Measurements from ENCODE around the gene DCDC2. TPM values are rescaled to one million over a fixed set of nuclear protein-coding genes. Genes with fewer than 3 reads are reported as not detected.
"Not testable (repeated sequence)": the region's sequence is repeated elsewhere in the genome, so short reads cannot be mapped to it uniquely, and the experiment has no call there.

Gene DCDC2
- total and polyA plus RNA-seq, 2 donors (not counting 3 experiments of a cell fraction or from before 2014, with no cell fraction given), result not detected

DNA sequence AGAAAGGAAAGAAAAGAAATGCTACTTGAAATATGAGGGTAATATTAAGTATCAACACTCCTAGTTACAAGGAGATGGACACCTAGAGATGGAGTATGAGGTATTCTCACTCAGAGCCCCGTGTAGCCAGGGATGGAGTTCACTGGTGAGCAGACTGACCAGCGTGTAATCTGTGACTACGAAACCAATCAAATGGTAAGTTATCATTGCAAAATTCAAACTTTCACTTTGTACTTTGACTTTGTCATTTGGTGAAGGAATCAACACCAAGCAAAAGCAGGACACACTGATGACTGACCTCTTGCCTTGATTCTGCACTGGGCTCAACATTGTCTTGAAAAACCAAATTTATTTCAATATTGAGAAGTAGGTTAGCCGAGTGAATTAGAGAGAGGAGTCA is 51.8 kb downstream of the DCDC2 start:
- dilution Hi-C loops (cut with MboI; ENCODE audit: extremely low pct_ligation_motif_present, low sequenced_read_pairs), result no loop called here
- no peaks in the 10 kb centered on the region for H3K79me2 ChIP-seq (ENCODE audit: control insufficient read depth, insufficient read depth, low read length)
- no peak overlapping the region for H3K27ac ChIP-seq (ENCODE audit: insufficient read depth, low read depth, low read length)
- no peaks in the 10 kb centered on the region for H3K27me3 ChIP-seq (ENCODE audit: control insufficient read depth in 2 of 2, insufficient read depth in 2 of 2, low read length in 2 of 2)
- H3K9ac ChIP-seq (replicated peaks; ENCODE audit: extremely low read depth, insufficient read depth, low read length), result no peak overlapping the region
- H3K9me3 ChIP-seq (replicated peaks; ENCODE audit: control insufficient read depth, insufficient read depth, low read length), result no peaks in the 10 kb centered on the region
- H3K4me3 ChIP-seq (replicated peaks in 1 of 3; ENCODE audit: insufficient read depth in 1 of 3, low read depth in 1 of 3, low read length in 3 of 3), result no peak overlapping the region
- H3K4me2 ChIP-seq (ENCODE audit: insufficient read depth, low read length), result no peak overlapping the region
- no peak overlapping the region for H2AFZ ChIP-seq (ENCODE audit: low read depth, low read length)
- ChIA-PET POLR2A (no interaction called here), CTCF (no interaction called here)
- H4K20me1 ChIP-seq (replicated peaks; ENCODE audit: control insufficient read depth, extremely low read depth, insufficient read depth, low read length), result no peaks in the 10 kb centered on the region
- intact Hi-C loops (cut with micrococcal nuclease), result no loop called here
- no peaks in the 10 kb centered on the region for H3K4me1 ChIP-seq (ENCODE audit: control insufficient read depth, extremely low read depth, insufficient read depth, low read length)
- no peaks in the 10 kb centered on the region for H3K36me3 ChIP-seq (ENCODE audit: control insufficient read depth in 2 of 2, extremely low read depth in 1 of 2, insufficient read depth in 2 of 2, low read length in 2 of 2)
- no peaks in the 10 kb centered on the region for H3K9me1 ChIP-seq (replicated peaks; ENCODE audit: control insufficient read depth, extremely low read depth, insufficient read depth, low read length)
- no peak for FAIRE-seq
- DNase-seq (ENCODE audit: low read depth, low spot score), result no peak
- BruUV-seq (replicated peaks), result no TSS peak
- no peak for TF ChIP-seq MYC (IDR thresholded peaks at IDR 0.05; ENCODE audit: low read depth, low read length)

DNA sequence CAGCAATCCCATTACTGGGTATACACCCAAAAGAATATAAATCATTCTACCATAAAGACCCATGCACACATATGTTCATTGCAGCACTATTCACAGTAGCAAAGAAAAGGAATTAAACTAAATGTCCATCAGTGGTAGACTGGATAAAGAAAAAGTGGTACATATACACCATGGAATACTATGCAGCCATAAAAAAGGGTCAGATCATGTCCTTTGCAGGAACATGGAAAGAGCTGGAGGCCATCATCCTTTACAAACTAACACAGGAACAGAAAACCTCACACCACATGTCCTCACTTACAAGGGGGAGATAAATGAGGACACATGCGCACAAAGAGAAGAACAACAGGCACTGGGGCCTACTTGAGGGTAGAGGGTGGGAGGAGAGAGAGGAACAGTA is 60.9 kb downstream of the DCDC2 start:
- H3K9ac ChIP-seq (replicated peaks; ENCODE audit: extremely low read depth, insufficient read depth, low read length), result no peak overlapping the region
- dilution Hi-C loops (cut with MboI; ENCODE audit: extremely low pct_ligation_motif_present, low sequenced_read_pairs), result no loop called here
- H3K27me3 ChIP-seq (ENCODE audit: control insufficient read depth in 2 of 2, insufficient read depth in 2 of 2, low read length in 2 of 2), result no peaks in the 10 kb centered on the region
- no TSS peak for BruUV-seq (replicated peaks)
- no peaks in the 10 kb centered on the region for H3K9me1 ChIP-seq (replicated peaks; ENCODE audit: control insufficient read depth, extremely low read depth, insufficient read depth, low read length)
- no peak overlapping the region for H3K4me2 ChIP-seq (ENCODE audit: insufficient read depth, low read length)
- TF ChIP-seq GATA2 (IDR thresholded peaks at IDR 0.05; ENCODE audit: insufficient read depth, insufficient read length, low read depth, low read length), result no peak
- no peak for TF ChIP-seq JUN (IDR thresholded peaks at IDR 0.05; ENCODE audit: borderline replicate concordance, insufficient read depth, insufficient read length, low read depth)
- no peak for TF ChIP-seq FOS (IDR thresholded peaks at IDR 0.05; ENCODE audit: borderline replicate concordance, insufficient read depth, low read length)
- TF ChIP-seq EZH2 (IDR thresholded peaks at IDR 0.05; ENCODE audit: borderline replicate concordance, low read depth, low read length, severe bottlenecking), result no peak
- TF ChIP-seq, protein P1, sequence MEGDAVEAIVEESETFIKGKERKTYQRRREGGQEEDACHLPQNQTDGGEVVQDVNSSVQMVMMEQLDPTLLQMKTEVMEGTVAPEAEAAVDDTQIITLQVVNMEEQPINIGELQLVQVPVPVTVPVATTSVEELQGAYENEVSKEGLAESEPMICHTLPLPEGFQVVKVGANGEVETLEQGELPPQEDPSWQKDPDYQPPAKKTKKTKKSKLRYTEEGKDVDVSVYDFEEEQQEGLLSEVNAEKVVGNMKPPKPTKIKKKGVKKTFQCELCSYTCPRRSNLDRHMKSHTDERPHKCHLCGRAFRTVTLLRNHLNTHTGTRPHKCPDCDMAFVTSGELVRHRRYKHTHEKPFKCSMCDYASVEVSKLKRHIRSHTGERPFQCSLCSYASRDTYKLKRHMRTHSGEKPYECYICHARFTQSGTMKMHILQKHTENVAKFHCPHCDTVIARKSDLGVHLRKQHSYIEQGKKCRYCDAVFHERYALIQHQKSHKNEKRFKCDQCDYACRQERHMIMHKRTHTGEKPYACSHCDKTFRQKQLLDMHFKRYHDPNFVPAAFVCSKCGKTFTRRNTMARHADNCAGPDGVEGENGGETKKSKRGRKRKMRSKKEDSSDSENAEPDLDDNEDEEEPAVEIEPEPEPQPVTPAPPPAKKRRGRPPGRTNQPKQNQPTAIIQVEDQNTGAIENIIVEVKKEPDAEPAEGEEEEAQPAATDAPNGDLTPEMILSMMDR (IDR thresholded peaks at IDR 0.05; ENCODE audit: extremely low read depth in 1 of 2, insufficient read depth in 1 of 2, low read depth in 1 of 2, low read length in 2 of 2), result no peak
- intact Hi-C loops (cut with micrococcal nuclease), result no loop called here
- H3K9me3 ChIP-seq (replicated peaks; ENCODE audit: control insufficient read depth, insufficient read depth, low read length), result no peaks in the 10 kb centered on the region
- H2AFZ ChIP-seq (ENCODE audit: low read depth, low read length), result no peak overlapping the region
- H3K4me1 ChIP-seq (ENCODE audit: control insufficient read depth, extremely low read depth, insufficient read depth, low read length), result no peaks in the 10 kb centered on the region
- H3K27ac ChIP-seq (ENCODE audit: insufficient read depth, low read depth, low read length), result no peak overlapping the region
- DNase-seq (ENCODE audit: low read depth, low spot score) (no peak), FAIRE-seq (no peak)
- H3K79me2 ChIP-seq (ENCODE audit: control insufficient read depth, insufficient read depth, low read length), result no peaks in the 10 kb centered on the region
- CTCF ChIA-PET, result no interaction called here
- POLR2A ChIA-PET, result no interaction called here
- no peaks in the 10 kb centered on the region for H4K20me1 ChIP-seq (replicated peaks; ENCODE audit: control insufficient read depth, extremely low read depth, insufficient read depth, low read length)
- H3K4me3 ChIP-seq (replicated peaks in 1 of 3; ENCODE audit: insufficient read depth in 1 of 3, low read depth in 1 of 3, low read length in 3 of 3), result no peak overlapping the region
- no peaks in the 10 kb centered on the region for H3K36me3 ChIP-seq (ENCODE audit: control insufficient read depth in 2 of 2, extremely low read depth in 1 of 2, insufficient read depth in 2 of 2, low read length in 2 of 2)

DNA sequence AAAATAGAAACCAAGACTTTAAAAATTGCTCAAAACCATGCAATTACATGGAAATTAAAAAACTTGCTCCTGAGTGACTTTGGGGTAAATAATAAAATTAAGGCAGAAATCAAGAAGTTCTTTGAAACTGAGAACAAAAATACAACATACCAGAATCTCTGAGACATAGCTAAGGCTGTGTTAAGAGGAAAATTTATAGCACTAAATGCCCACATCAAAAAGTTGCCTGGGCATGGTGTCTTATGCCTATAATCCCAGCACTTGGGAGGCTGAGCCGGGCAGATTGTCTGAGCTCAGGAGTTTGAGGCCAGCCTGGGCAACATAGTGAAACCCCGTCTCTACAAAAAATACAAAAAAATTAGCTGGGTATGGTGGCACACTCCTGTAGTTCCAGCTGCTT is 64.0 kb downstream of the DCDC2 start:
- H3K4me3 ChIP-seq (replicated peaks in 1 of 3; ENCODE audit: insufficient read depth in 1 of 3, low read depth in 1 of 3, low read length in 3 of 3); H3K4me2 ChIP-seq (ENCODE audit: insufficient read depth, low read length); FAIRE-seq; POLR2A ChIA-PET; dilution Hi-C loops (cut with MboI; ENCODE audit: extremely low pct_ligation_motif_present, low sequenced_read_pairs); H3K27me3 ChIP-seq (ENCODE audit: control insufficient read depth in 2 of 2, insufficient read depth in 2 of 2, low read length in 2 of 2); H3K27ac ChIP-seq (ENCODE audit: insufficient read depth, low read depth, low read length); BruUV-seq (replicated peaks); H3K9me3 ChIP-seq (replicated peaks; ENCODE audit: control insufficient read depth, insufficient read depth, low read length); H3K79me2 ChIP-seq (ENCODE audit: control insufficient read depth, insufficient read depth, low read length); H3K36me3 ChIP-seq (ENCODE audit: control insufficient read depth in 2 of 2, extremely low read depth in 1 of 2, insufficient read depth in 2 of 2, low read length in 2 of 2); H4K20me1 ChIP-seq (replicated peaks; ENCODE audit: control insufficient read depth, extremely low read depth, insufficient read depth, low read length); H3K9me1 ChIP-seq (replicated peaks; ENCODE audit: control insufficient read depth, extremely low read depth, insufficient read depth, low read length); H3K4me1 ChIP-seq (ENCODE audit: control insufficient read depth, extremely low read depth, insufficient read depth, low read length); DNase-seq (ENCODE audit: low read depth, low spot score); H3K9ac ChIP-seq (replicated peaks; ENCODE audit: extremely low read depth, insufficient read depth, low read length); intact Hi-C loops (cut with micrococcal nuclease); H2AFZ ChIP-seq (ENCODE audit: low read depth, low read length); CTCF ChIA-PET: not testable (repeated sequence)
